ENCODE data around the gene THSD4. TPM values are rescaled to one million over a fixed set of nuclear protein-coding genes. Genes with fewer than 3 reads are reported as not detected.
A peak's percentile ranks its signal among the peaks of the same experiment; 100 is the strongest.

Gene THSD4
- polyA plus RNA-seq, 4 donors, result 27.2 to 96.3 (median 39.5) TPM

- DNase-seq (ENCODE audit: low read depth in 4 of 4, low spot score in 3 of 4), result no peak
These were observed 346.5 kb downstream of the THSD4 start for GRCh38 chr15:71461748-71462147.

GRCh38 chr15:71462638-71463037 lies 347.4 kb downstream of the THSD4 start:
- DNase-seq (ENCODE audit: low read depth in 4 of 4, low spot score in 3 of 4), result no peak

GRCh38 chr15:71463156-71463665 lies 347.9 kb downstream of the THSD4 start:
- DNase-seq (ENCODE audit: low read depth in 4 of 4, low spot score in 3 of 4), result no peak

- DNase-seq (ENCODE audit: low read depth in 4 of 4, low spot score in 3 of 4), result no peak
These were observed 350.1 kb downstream of the THSD4 start for GRCh38 chr15:71465131-71465955.

GRCh38 chr15:71468715-71469114 lies 353.4 kb downstream of the THSD4 start:
- DNase-seq (ENCODE audit: low read depth in 4 of 4, low spot score in 3 of 4), result no peak

GRCh38 chr15:71469413-71469812 lies 354.1 kb downstream of the THSD4 start:
- DNase-seq (ENCODE audit: low read depth in 4 of 4, low spot score in 3 of 4), result no peak

- no peak for DNase-seq (ENCODE audit: low read depth in 4 of 4, low spot score in 3 of 4)
These were observed 356.1 kb downstream of the THSD4 start for GRCh38 chr15:71471347-71471746.

GRCh38 chr15:71472566-71472965 lies 357.3 kb downstream of the THSD4 start:
- DNase-seq (ENCODE audit: low read depth in 4 of 4, low spot score in 3 of 4), result no peak

- no peak for DNase-seq (ENCODE audit: low read depth in 4 of 4, low spot score in 3 of 4)
These were observed 358.5 kb downstream of the THSD4 start for GRCh38 chr15:71473751-71474150.

GRCh38 chr15:71476823-71477222 lies 361.6 kb downstream of the THSD4 start:
- no peak for DNase-seq (ENCODE audit: low read depth in 4 of 4, low spot score in 3 of 4)

GRCh38 chr15:71480556-71480955 lies 365.3 kb downstream of the THSD4 start:
- DNase-seq (ENCODE audit: low read depth in 4 of 4, low spot score in 3 of 4), result no peak

- no peak for DNase-seq (ENCODE audit: low read depth in 4 of 4, low spot score in 3 of 4)
These were observed 368.8 kb downstream of the THSD4 start for GRCh38 chr15:71484080-71484479.

GRCh38 chr15:71485094-71485693 lies 369.9 kb downstream of the THSD4 start:
- DNase-seq (ENCODE audit: low read depth in 4 of 4, low spot score in 3 of 4), result no peak

GRCh38 chr15:71489570-71489969 lies 374.3 kb downstream of the THSD4 start:
- DNase-seq (ENCODE audit: low read depth in 4 of 4, low spot score in 3 of 4), result no peak

GRCh38 chr15:71493526-71493925 lies 378.3 kb downstream of the THSD4 start:
- no peak for DNase-seq (ENCODE audit: low read depth in 4 of 4, low spot score in 3 of 4)

GRCh38 chr15:71494563-71495397 lies 379.5 kb downstream of the THSD4 start:
- DNase-seq (ENCODE audit: low read depth in 4 of 4, low spot score in 3 of 4), result peak in 1 of 4 donors; percentile 16

GRCh38 chr15:71495398-71495780 lies 380.1 kb downstream of the THSD4 start:
- DNase-seq (ENCODE audit: low read depth in 4 of 4, low spot score in 3 of 4), result no peak

GRCh38 chr15:71496336-71496955 lies 381.2 kb downstream of the THSD4 start:
- no peak for DNase-seq (ENCODE audit: low read depth in 4 of 4, low spot score in 3 of 4)

- DNase-seq (ENCODE audit: low read depth in 4 of 4, low spot score in 3 of 4), result no peak
These were observed 386.2 kb downstream of the THSD4 start for GRCh38 chr15:71501344-71502076.

- DNase-seq (ENCODE audit: low read depth in 4 of 4, low spot score in 3 of 4), result no peak
These were observed 386.8 kb downstream of the THSD4 start for GRCh38 chr15:71502077-71502432.
